AG04449 (cell line): ENCODE data around the gene KAZALD1.

Source experiments
- CTCF ChIA-PET: fragments of 350-600 bp; formaldehyde crosslinking; extraction: SDS; loops from one replicate; lab custom pipeline; 2021; ENCODE audit warnings: antibody characterized with exemption; lab: Yijun Ruan, JAX
- POLR2A ChIA-PET: fragments of 400-600, 350-600 bp; formaldehyde crosslinking; extraction: SDS; loops from one replicate; lab custom pipeline; 2020; ENCODE audit warnings: antibody characterized with exemption, inconsistent platforms; lab: Yijun Ruan, JAX
- DNase-seq: peaks from one replicate; pipeline ENCODE4 v3.0.0-alpha.2; 2010; ENCODE audit warnings: low read depth, low spot score
- H3K4me3 ChIP-seq: 2 replicates; pipeline ENCODE4 v1.5.1; 2011; ENCODE audit warnings: low read depth, mild to moderate bottlenecking, control low read depth, low read length
- TF ChIP-seq, protein P1 (sequence below): IDR thresholded peaks from one replicate; pipeline ENCODE4 v1.5.1; 2011; ENCODE audit warnings: mild to moderate bottlenecking, moderate library complexity, low read length, control low read depth, inconsistent platforms; ENCODE audit not compliant: insufficient read depth; ENCODE audit errors: missing control alignments

Gene KAZALD1

DNA sequence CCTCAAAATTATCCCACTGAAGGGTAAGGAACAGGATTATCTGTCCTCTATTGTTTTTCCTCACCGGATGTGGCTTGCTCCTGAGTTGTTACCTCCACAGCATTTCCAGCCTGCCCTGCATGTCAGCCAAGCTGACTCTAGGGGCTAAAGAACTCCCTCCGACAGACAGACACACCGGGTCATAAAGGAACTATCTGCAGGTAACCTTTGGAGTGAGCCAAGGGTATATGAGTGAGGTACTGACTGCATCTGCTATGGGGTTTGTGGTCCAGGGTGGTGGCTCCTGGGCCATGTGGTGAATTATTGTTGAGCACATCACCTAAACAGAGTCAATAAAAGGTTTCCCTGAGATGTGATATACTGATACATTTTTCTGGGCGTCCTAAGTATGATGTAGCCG, 6.9 kb upstream of the KAZALD1 start:
- H3K4me3 ChIP-seq: no peak overlapping the region
- TF ChIP-seq, protein P1, sequence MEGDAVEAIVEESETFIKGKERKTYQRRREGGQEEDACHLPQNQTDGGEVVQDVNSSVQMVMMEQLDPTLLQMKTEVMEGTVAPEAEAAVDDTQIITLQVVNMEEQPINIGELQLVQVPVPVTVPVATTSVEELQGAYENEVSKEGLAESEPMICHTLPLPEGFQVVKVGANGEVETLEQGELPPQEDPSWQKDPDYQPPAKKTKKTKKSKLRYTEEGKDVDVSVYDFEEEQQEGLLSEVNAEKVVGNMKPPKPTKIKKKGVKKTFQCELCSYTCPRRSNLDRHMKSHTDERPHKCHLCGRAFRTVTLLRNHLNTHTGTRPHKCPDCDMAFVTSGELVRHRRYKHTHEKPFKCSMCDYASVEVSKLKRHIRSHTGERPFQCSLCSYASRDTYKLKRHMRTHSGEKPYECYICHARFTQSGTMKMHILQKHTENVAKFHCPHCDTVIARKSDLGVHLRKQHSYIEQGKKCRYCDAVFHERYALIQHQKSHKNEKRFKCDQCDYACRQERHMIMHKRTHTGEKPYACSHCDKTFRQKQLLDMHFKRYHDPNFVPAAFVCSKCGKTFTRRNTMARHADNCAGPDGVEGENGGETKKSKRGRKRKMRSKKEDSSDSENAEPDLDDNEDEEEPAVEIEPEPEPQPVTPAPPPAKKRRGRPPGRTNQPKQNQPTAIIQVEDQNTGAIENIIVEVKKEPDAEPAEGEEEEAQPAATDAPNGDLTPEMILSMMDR: no peak
- ChIA-PET POLR2A (no interaction called here), CTCF (interaction anchor here (0.7 to 35.4 kb wide), 6 partner anchors 1 to 87 kb away, joined by 3 to 1481 read pairs (median 69); partner anchors contain the start of genes KAZALD1, PDZD7 and SFXN3)
- DNase-seq: no peak

GRCh38 chr10:101055411-101055810, 6.4 kb upstream of the KAZALD1 start:
- POLR2A ChIA-PET: no interaction called here
- no peak overlapping the region for H3K4me3 ChIP-seq
- DNase-seq: no peak
- CTCF ChIA-PET: interaction anchor here (0.6 to 35.4 kb wide), 7 partner anchors 0 to 99 kb away, joined by 3 to 1481 read pairs (median 9); partner anchors contain the start of genes KAZALD1, PDZD7 and SFXN3
- TF ChIP-seq, protein P1: no peak

- TF ChIP-seq, protein P1: no peak
- POLR2A ChIA-PET: no interaction called here
- CTCF ChIA-PET: interaction anchor here (0.6 to 35.4 kb wide), 8 partner anchors 1 to 85 kb away, joined by 3 to 1481 read pairs (median 114); partner anchors contain the start of genes KAZALD1, PDZD7 and SFXN3
- no peak overlapping the region for H3K4me3 ChIP-seq
- DNase-seq: no peak
Observed at GRCh38 chr10:101056365-101057151, 5.2 kb upstream of the KAZALD1 start.

DNA sequence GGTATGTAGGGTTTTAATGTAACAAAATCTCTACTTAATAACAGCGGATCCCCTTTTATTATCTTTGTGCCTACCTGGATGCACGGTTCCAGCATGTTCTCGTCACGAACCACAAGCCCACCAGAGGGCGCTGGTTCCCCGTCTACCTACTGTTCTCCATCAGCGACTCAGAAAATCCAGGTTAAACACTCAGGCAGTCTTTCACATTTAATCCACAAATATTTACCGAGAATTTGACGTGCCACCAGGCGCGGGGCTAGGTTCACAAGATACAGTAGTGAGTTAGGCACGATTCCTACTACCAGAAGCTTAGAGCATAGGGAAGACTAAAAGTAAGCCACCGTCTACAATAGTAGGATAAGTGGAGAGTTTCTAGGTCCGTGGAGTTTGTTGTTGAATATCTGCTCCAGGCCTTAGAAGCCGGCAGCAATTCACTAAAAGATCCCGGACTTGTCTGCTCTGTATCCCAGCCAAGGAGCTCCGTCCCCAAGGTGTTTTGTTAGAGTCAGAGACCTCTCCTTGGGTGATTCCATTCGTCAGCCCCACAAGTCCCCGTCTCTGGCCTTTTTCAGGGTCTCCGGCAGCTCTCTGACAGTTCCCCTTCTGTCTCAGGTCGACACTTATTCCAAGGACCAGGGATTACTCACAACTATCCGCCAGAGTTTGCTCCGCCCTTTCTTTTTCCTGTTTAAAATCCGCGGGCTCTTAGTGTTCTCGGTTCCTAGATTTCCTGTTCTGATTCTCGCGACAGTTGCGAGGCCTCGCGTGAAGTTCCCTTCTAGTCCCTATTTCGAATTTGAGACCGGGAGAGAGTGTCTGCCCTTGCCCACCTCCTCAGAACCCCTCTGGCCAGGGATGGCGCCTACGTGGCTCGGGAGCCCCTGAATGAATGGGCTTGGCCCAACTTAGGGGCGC, 1.5 kb upstream of the KAZALD1 start:
- DNase-seq: peak; percentile 50
- ChIA-PET CTCF (interaction anchor here (0.8 to 34.2 kb wide), 17 partner anchors 9 to 103 kb away, joined by 3 to 1481 read pairs (median 5); partner anchors contain the start of genes LZTS2, PDZD7 and SFXN3), POLR2A (interaction anchor here (1.1 to 3.5 kb wide), 4 partner anchors 8 to 81 kb away, joined by 5 to 16 read pairs (median 8); no protein-coding TSS in a partner anchor)
- TF ChIP-seq, protein P1: peak; percentile 88
- peak overlapping the region; percentile 96 for H3K4me3 ChIP-seq

- ChIA-PET POLR2A (interaction anchor here (0.6 to 3.5 kb wide), 7 partner anchors 9 to 144 kb away, joined by 3 to 16 read pairs (median 5); no protein-coding TSS in a partner anchor), CTCF (interaction anchor here (0.7 to 34.2 kb wide), 15 partner anchors 8 to 720 kb away, joined by 3 to 1481 read pairs (median 6); partner anchors contain the start of genes LZTS2, PDZD7 and SFXN3)
- peak overlapping the region; percentile 96 for H3K4me3 ChIP-seq
- peak; percentile 54 for DNase-seq
- TF ChIP-seq, protein P1: no peak
Observed at GRCh38 chr10:101060951-101061623, 702 bp upstream of the KAZALD1 start.
